ENCODE results near the gene RAB40B. TPM values are rescaled to one million over a fixed set of nuclear protein-coding genes. Genes with fewer than 3 reads are reported as not detected.
"Not testable (repeated sequence)": the region's sequence is repeated elsewhere in the genome, so short reads cannot be mapped to it uniquely, and the experiment has no call there.

Gene RAB40B
- total RNA-seq, 1 experiment from 2014 or later = 3.2 TPM

- intact Hi-C loops (cut with micrococcal nuclease; ENCODE audit: unreplicated experiment) = no loop called here
- TF ChIP-seq, protein P1, sequence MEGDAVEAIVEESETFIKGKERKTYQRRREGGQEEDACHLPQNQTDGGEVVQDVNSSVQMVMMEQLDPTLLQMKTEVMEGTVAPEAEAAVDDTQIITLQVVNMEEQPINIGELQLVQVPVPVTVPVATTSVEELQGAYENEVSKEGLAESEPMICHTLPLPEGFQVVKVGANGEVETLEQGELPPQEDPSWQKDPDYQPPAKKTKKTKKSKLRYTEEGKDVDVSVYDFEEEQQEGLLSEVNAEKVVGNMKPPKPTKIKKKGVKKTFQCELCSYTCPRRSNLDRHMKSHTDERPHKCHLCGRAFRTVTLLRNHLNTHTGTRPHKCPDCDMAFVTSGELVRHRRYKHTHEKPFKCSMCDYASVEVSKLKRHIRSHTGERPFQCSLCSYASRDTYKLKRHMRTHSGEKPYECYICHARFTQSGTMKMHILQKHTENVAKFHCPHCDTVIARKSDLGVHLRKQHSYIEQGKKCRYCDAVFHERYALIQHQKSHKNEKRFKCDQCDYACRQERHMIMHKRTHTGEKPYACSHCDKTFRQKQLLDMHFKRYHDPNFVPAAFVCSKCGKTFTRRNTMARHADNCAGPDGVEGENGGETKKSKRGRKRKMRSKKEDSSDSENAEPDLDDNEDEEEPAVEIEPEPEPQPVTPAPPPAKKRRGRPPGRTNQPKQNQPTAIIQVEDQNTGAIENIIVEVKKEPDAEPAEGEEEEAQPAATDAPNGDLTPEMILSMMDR (conservative IDR thresholded peaks at IDR 0.05; ENCODE audit: low read depth, low read length) = no peak
- TF ChIP-seq EZH2 (IDR thresholded peaks at IDR 0.05; ENCODE audit: borderline replicate concordance, low read depth, low read length, poor library complexity, severe bottlenecking) = no peak
- no TSS peak for BruUV-seq (replicated peaks)
- POLR2A ChIA-PET (ENCODE audit: low non-redundant PET) = no interaction called here
- CTCF ChIA-PET = no interaction called here
- no peak for DNase-seq (ENCODE audit: low spot score)
- Histone ChIP-seq H3K27ac (ENCODE audit: low read depth, low read length, poor library complexity, severe bottlenecking) (no peak overlapping the region), H3K9me3 (ENCODE audit: low read depth, low read length, poor library complexity, severe bottlenecking) (no peaks in the 10 kb centered on the region), H3K4me3 (ENCODE audit: low read depth, low read length, poor library complexity, severe bottlenecking) (no peak overlapping the region), H3K27me3 (replicated peaks; ENCODE audit: insufficient read depth, low read depth, low read length, poor library complexity) (no peaks in the 10 kb centered on the region), H3K4me1 (ENCODE audit: insufficient read depth, low read length, poor library complexity, severe bottlenecking) (no peaks in the 10 kb centered on the region), H3K36me3 (ENCODE audit: insufficient read depth, low read length, poor library complexity, severe bottlenecking) (no peaks in the 10 kb centered on the region)
Observed at GRCh38 chr17:82655038-82655479, 43.4 kb downstream of the RAB40B start.

- H3K36me3 ChIP-seq (ENCODE audit: insufficient read depth, low read length, poor library complexity, severe bottlenecking); H3K27ac ChIP-seq (ENCODE audit: low read depth, low read length, poor library complexity, severe bottlenecking); BruUV-seq (replicated peaks); intact Hi-C loops (cut with micrococcal nuclease; ENCODE audit: unreplicated experiment); DNase-seq (ENCODE audit: low spot score); H3K27me3 ChIP-seq (replicated peaks; ENCODE audit: insufficient read depth, low read depth, low read length, poor library complexity); H3K9me3 ChIP-seq (ENCODE audit: low read depth, low read length, poor library complexity, severe bottlenecking); POLR2A ChIA-PET (ENCODE audit: low non-redundant PET); CTCF ChIA-PET; H3K4me3 ChIP-seq (ENCODE audit: low read depth, low read length, poor library complexity, severe bottlenecking); H3K4me1 ChIP-seq (ENCODE audit: insufficient read depth, low read length, poor library complexity, severe bottlenecking): not testable (repeated sequence)
Observed at GRCh38 chr17:82654611-82655010, 43.9 kb downstream of the RAB40B start.

- POLR2A ChIA-PET (ENCODE audit: low non-redundant PET) = no interaction called here
- no peak for TF ChIP-seq EZH2 (IDR thresholded peaks at IDR 0.05; ENCODE audit: borderline replicate concordance, low read depth, low read length, poor library complexity, severe bottlenecking)
- TF ChIP-seq, protein P1 (conservative IDR thresholded peaks at IDR 0.05; ENCODE audit: low read depth, low read length) = no peak
- no peaks in the 10 kb centered on the region for H3K4me1 ChIP-seq (ENCODE audit: insufficient read depth, low read length, poor library complexity, severe bottlenecking)
Observed at GRCh38 chr17:82653651-82654528, 44.6 kb downstream of the RAB40B start.

GRCh38 chr17:82650723-82651122 lies 47.8 kb downstream of the RAB40B start:
- BruUV-seq (replicated peaks) = no TSS peak
- Histone ChIP-seq H3K27me3 (replicated peaks; ENCODE audit: insufficient read depth, low read depth, low read length, poor library complexity) (no peaks in the 10 kb centered on the region), H3K4me1 (ENCODE audit: insufficient read depth, low read length, poor library complexity, severe bottlenecking) (peaks cover 5% of the 10 kb centered on the region), H3K27ac (ENCODE audit: low read depth, low read length, poor library complexity, severe bottlenecking) (no peak overlapping the region), H3K36me3 (ENCODE audit: insufficient read depth, low read length, poor library complexity, severe bottlenecking) (no peaks in the 10 kb centered on the region), H3K4me3 (ENCODE audit: low read depth, low read length, poor library complexity, severe bottlenecking) (no peak overlapping the region), H3K9me3 (ENCODE audit: low read depth, low read length, poor library complexity, severe bottlenecking) (no peaks in the 10 kb centered on the region)
- intact Hi-C loops (cut with micrococcal nuclease; ENCODE audit: unreplicated experiment) = no loop called here
- TF ChIP-seq, protein P1 (conservative IDR thresholded peaks at IDR 0.05; ENCODE audit: low read depth, low read length) = no peak
- no peak for TF ChIP-seq EZH2 (IDR thresholded peaks at IDR 0.05; ENCODE audit: borderline replicate concordance, low read depth, low read length, poor library complexity, severe bottlenecking)
- ChIA-PET POLR2A (ENCODE audit: low non-redundant PET) (no interaction called here), CTCF (no interaction called here)
- DNase-seq (ENCODE audit: low spot score) = no peak

More at GRCh38 chr17:82653651-82654528, 44.6 kb downstream of the RAB40B start:
- Histone ChIP-seq H3K27ac (ENCODE audit: low read depth, low read length, poor library complexity, severe bottlenecking) (no peak overlapping the region), H3K27me3 (replicated peaks; ENCODE audit: insufficient read depth, low read depth, low read length, poor library complexity) (no peaks in the 10 kb centered on the region), H3K9me3 (ENCODE audit: low read depth, low read length, poor library complexity, severe bottlenecking) (no peaks in the 10 kb centered on the region), H3K4me3 (ENCODE audit: low read depth, low read length, poor library complexity, severe bottlenecking) (no peak overlapping the region), H3K36me3 (ENCODE audit: insufficient read depth, low read length, poor library complexity, severe bottlenecking) (no peaks in the 10 kb centered on the region)
- no TSS peak for BruUV-seq (replicated peaks)
- CTCF ChIA-PET = no interaction called here
- DNase-seq (ENCODE audit: low spot score) = no peak
- intact Hi-C loops (cut with micrococcal nuclease; ENCODE audit: unreplicated experiment) = no loop called here
